ENCODE data around the gene STAB1.

Gene STAB1

DNA sequence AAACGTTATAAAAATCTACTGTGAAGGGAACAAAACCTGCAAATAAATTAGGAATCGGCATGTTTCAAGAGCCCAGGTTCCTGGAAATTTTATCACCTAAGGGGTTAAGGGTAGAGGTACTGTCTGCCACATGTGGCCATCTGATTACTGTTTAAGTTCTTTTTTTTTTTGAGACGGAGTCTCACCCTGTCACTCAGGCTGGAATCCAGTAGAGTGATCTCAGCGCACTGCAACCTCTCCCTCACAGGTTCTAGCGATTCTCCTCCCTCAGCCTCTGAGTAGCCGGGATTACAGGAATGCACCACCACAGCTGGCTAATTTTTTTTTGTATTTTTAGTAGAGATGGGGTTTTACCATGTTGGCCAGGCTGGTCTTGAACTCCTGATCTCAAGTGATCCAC, 77.1 kb downstream of the STAB1 start:
- Histone ChIP-seq H3K4me3 (no peak overlapping the region), H3K27ac (no peak overlapping the region)
- DNase-seq (ENCODE audit: low spot score), result no peak
- TF ChIP-seq, protein P1, sequence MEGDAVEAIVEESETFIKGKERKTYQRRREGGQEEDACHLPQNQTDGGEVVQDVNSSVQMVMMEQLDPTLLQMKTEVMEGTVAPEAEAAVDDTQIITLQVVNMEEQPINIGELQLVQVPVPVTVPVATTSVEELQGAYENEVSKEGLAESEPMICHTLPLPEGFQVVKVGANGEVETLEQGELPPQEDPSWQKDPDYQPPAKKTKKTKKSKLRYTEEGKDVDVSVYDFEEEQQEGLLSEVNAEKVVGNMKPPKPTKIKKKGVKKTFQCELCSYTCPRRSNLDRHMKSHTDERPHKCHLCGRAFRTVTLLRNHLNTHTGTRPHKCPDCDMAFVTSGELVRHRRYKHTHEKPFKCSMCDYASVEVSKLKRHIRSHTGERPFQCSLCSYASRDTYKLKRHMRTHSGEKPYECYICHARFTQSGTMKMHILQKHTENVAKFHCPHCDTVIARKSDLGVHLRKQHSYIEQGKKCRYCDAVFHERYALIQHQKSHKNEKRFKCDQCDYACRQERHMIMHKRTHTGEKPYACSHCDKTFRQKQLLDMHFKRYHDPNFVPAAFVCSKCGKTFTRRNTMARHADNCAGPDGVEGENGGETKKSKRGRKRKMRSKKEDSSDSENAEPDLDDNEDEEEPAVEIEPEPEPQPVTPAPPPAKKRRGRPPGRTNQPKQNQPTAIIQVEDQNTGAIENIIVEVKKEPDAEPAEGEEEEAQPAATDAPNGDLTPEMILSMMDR (IDR thresholded peaks at IDR 0.05), result no peak

Data from coronary artery (tissue), 2 donors.